Heart right ventricle (tissue), 16 donors: ENCODE data around the gene NDUFA7. TPM values are rescaled to one million over a fixed set of nuclear protein-coding genes. Genes with fewer than 3 reads are reported as not detected.
A peak's percentile ranks its signal among the peaks of the same experiment; 100 is the strongest.

Experiments
- ATAC-seq, 8 donors: fragments of 200-7000 bp; cut with Tn5 transposase; one replicate each; pipeline ENCODE4 v1.9.1; 2020; ENCODE audit warnings: mild to moderate bottlenecking in 8 of 8, moderate library complexity in 8 of 8, moderate number of reproducible peaks in 1 of 8
- DNase-seq, 2 donors: peaks; one replicate each; pipeline ENCODE4 v3.0.0-alpha.2; 2020
- H3K27ac ChIP-seq, 10 donors: fragments of 200-600 bp; sonication (generic) in 2 of 10; one replicate each; pipeline versions ENCODE4 v1.5.0 to v1.8.0; 2020 to 2022; ENCODE audit warnings: mild to moderate bottlenecking in 3 of 10
- H3K27me3 ChIP-seq, 7 donors: fragments of 200-600 bp; one replicate each; pipeline ENCODE4 v1.8.0; 2021 to 2022; ENCODE audit warnings: mild to moderate bottlenecking in 2 of 7
- H3K36me3 ChIP-seq, 9 donors: fragments of 200-600 bp; sonication (generic) in 1 of 9; one replicate each; pipeline versions ENCODE4 v1.5.0 to v1.8.0; 2020 to 2022; ENCODE audit warnings: mild to moderate bottlenecking in 2 of 9
- H3K4me1 ChIP-seq, 9 donors: fragments of 200-600 bp; sonication (generic) in 1 of 9; one replicate each; pipeline versions ENCODE4 v1.5.0 to v1.8.0; 2020 to 2022; ENCODE audit warnings: mild to moderate bottlenecking in 4 of 9
- H3K4me3 ChIP-seq, 10 donors: fragments of 200-600 bp; sonication (generic) in 2 of 10; one replicate each; pipeline versions ENCODE4 v1.5.0 to v1.8.0; 2020 to 2022; ENCODE audit warnings: mild to moderate bottlenecking in 7 of 10, moderate library complexity in 2 of 10
- H3K9me3 ChIP-seq, 11 donors: fragments of 200-600 bp in 10 of 11; sonication (generic) in 2 of 11; one replicate each; pipeline versions ENCODE4 v1.5.0 to v1.8.0; 2013 to 2022; ENCODE audit warnings: mild to moderate bottlenecking in 2 of 11, control low read depth in 1 of 11, moderate library complexity in 1 of 11
- CTCF ChIP-seq, 9 donors: fragments of 200-600 bp; sonication (generic) in 2 of 9; IDR thresholded peaks; one replicate each; pipeline versions ENCODE4 v1.5.0 to v1.8.0; 2021 to 2022; ENCODE audit warnings: antibody characterized with exemption in 9 of 9, mild to moderate bottlenecking in 5 of 9, moderate library complexity in 1 of 9
- WGBS, 2 donors: extraction: QIAGEN DNeasy Blood & Tissue Kit; methylation state at CpG; one replicate each; pipeline ENCODE4 v1.1.7; 2013; ENCODE audit warnings: inconsistent platforms in 1 of 2; 5-methylcytosine and 5-hydroxymethylcytosine counted together
- intact Hi-C, 10 donors: fragments of 100-400 bp; cut with DNase I; formaldehyde crosslinking; loops; one replicate each; pipeline versions ENCODE4 v1.11.1 to v1.14.2; 2022
- polyA plus RNA-seq, 2 donors: library from polyadenylated mRNA; stranded (reverse); fragments of 200-250 nt; gene quantifications; one replicate each; pipeline ENCODE4 v1.2.3, GENCODE V29; 2013
- total RNA-seq, 10 donors: library from RNA; stranded (reverse); fragmentation: NEBNext Ultra II Directional in 3 of 10; extraction: Animal tissue kit (Norgen Biotek cat#: 25700) in 3 of 10; gene quantifications; one replicate each; pipeline versions ENCODE4 v1.2.1 to v1.2.4, GENCODE V29; 2021 to 2023
- donor health status: Arrhythmogenic right ventricular cardiomyopathy.
- donor health status: ischemic (EF 13 %, LVEDD 7.1; RV severe dilation, severe dysfunction).
- donor health status: healthy with polysubstance abuse.
- donor health status: DM: no; HTN: yes; CAD: no.
- donor health status: DM: no; HTN: no; CAD: no.
- donor health status: ischemic (EF 25% LVEDD 6.9; RV normal size, moderate dysfunction).
- donor health status: ischemic (EF 25% LVEDD 5.7; RV mildly dilated, moderate dysfunction).
- donor health status: healthy.
- donor health status: DM: yes; HTN: yes; CAD: no.
- donor health status: Ischemic cardiomyopathy.
- donor health status: ischemic (EF 35%, LVEDD 5.7; RV mildly dilated, moderate dysfunction).
- donor health status: nonischemic (EF 11% LVEDD 7.7; RV severe dilation, severe dysfunction).
- donor health status: DM: yes; HTN: yes; CAD: no.
- donor health status: PGD.
- donor health status: ischemic (EF 29% LVEDD 5.4; RV normal size, mild dysfunction).
- donor health status: nonischemic (EF 23%, LVEDD 6.1; RV moderate dilation, normal function).

Gene NDUFA7
- total and polyA plus RNA-seq, 12 donors = 74.7 to 436 (median 103) TPM

DNA sequence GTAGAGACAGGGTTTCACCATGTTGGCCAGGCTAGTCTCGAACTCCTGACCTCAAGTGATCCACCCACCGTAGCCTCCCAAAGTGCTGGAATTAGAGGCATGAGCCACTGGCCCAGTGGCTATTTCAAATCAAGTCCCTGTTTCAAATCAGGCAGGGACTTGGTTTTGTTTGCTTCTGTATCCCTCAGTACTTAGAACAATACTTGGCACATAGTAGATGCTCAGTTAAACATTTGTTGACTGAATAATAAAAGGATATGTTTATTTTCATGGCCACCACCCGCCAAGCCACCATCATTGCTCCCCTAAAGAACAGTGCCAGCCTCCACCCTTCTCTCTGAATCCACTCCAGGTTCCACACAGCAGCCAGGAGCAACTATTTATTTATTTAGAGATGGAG, 4.3 kb upstream of the NDUFA7 start:
- DNase-seq (no peak), ATAC-seq (no peak)
- H3K9me3 ChIP-seq = peaks cover 0 to 7% (median 0%) of the 10 kb centered on the region in 11 donors
- H3K4me1 ChIP-seq = peaks cover 11 to 40% (median 31%) of the 10 kb centered on the region in 9 donors
- intact Hi-C loops = loop anchor here in 2 of 10 donors (10.0 kb wide), 2 partner anchors 61 to 189 kb away; partner anchors contain the start of gene ZNF414 (in 1 of the 2)
- peaks cover 0 to 66% (median 14%) of the 10 kb centered on the region in 9 donors for H3K36me3 ChIP-seq
- H3K4me3 ChIP-seq = no peak overlapping the region
- no peaks in the 10 kb centered on the region for H3K27me3 ChIP-seq
- 92 to 97% methylated on average over 3 of the region's 3 CpGs for WGBS, 2 donors
- peak overlapping the region in 1 of 10 donors; percentile 55 for H3K27ac ChIP-seq
- TF ChIP-seq CTCF (IDR thresholded peaks at IDR 0.05) = no peak

DNA sequence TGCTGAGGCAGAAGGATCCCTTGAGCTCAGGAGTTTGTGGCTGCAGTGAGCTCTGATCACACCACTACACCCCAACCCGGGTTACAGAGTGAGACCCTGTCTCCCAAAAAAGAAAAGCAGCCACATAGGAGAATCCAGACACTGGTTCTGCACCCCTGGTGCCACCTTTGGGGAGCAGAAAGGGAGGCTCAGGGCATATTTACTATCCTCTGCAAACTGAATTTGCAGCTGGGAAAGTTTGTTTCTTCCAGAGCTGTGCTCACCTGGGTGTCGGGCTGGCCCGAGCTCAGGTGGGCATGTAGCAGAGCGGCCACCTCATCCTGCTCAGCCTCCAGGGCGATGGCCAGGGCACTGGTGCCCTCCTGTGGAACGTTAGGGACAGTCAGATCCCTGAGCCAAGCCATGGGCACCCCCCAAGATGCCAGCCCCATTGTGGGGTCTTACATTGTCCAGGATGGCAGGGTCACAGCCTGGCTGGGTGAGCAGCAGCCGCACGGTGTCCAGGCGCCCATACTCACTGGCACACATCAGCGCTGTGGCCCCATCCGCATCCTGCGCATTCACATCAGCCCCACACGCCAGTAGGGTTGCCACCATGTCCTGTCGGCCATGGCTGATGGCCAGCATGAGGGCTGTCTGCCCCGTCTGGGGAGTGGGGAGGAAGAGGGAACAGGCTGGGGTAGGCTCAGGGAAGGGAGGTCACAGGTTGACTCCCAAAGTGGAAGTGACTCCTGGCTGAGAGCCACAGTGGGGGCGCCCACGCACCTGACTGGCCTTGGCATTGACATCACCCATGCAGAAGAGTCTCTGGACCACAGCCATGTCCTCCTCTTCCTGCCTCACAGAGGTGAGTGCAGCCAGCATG, 3.2 kb upstream of the NDUFA7 start:
- DNase-seq = peak; percentile 29 to 38
- Histone ChIP-seq H3K27ac (peak overlapping the region in 8 of 10 donors; percentile 3 to 65 (median 40)), H3K27me3 (no peaks in the 10 kb centered on the region), H3K9me3 (peaks cover 0 to 7% (median 0%) of the 10 kb centered on the region in 11 donors), H3K4me3 (no peak overlapping the region), H3K4me1 (peaks cover 17 to 49% (median 41%) of the 10 kb centered on the region in 9 donors), H3K36me3 (peaks cover 0 to 58% (median 14%) of the 10 kb centered on the region in 9 donors)
- ATAC-seq = peak in 4 of 8 donors; percentile 1 to 12 (median 2)
- 62 to 63% methylated on average over 17 of the region's 17 CpGs for WGBS, 2 donors
- peak in 1 of 9 donors; percentile 4 for TF ChIP-seq CTCF (IDR thresholded peaks at IDR 0.05)
- intact Hi-C loops = loop anchor here in 3 of 10 donors (5.0 to 10.0 kb wide), 3 partner anchors 57 to 190 kb away; partner anchors contain the start of gene ZNF414 (in 1 of the 3)

GRCh38 chr19:8323781-8324185, 2.6 kb upstream of the NDUFA7 start:
- intact Hi-C loops = loop anchor here in 3 of 10 donors (5.0 to 10.0 kb wide), 3 partner anchors 56 to 191 kb away; partner anchors contain the start of gene ZNF414 (in 1 of the 3)
- DNase-seq = no peak
- peaks cover 0 to 54% (median 14%) of the 10 kb centered on the region in 9 donors for H3K36me3 ChIP-seq
- WGBS, 2 donors = 69 to 90% methylated on average over 1 of the region's 1 CpG
- peaks cover 17 to 49% (median 44%) of the 10 kb centered on the region in 9 donors for H3K4me1 ChIP-seq
- no peak for ATAC-seq
- H3K27me3 ChIP-seq = no peaks in the 10 kb centered on the region
- peaks cover 0 to 7% (median 0%) of the 10 kb centered on the region in 11 donors for H3K9me3 ChIP-seq
- H3K4me3 ChIP-seq = no peak overlapping the region
- peak overlapping the region in 1 of 10 donors; percentile 65 for H3K27ac ChIP-seq
- no peak for TF ChIP-seq CTCF (IDR thresholded peaks at IDR 0.05)

DNA sequence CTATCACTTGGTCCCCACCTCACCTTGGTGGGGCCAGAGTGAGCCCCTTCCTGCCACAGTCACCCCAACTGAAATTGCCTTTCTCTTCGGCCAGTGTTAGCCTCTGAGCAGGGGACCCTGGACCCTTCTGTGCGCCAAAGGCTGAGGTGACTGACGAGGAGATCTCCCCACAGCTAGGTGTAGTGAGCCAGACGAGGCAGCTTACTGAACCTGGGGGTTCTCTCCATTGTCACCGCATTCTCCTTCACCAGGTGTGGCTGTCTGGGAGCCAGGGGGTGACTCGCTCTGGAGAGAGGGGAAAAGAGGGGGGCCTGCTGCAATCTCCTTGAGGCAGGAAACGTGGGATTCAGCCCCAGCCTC, 1.4 kb upstream of the NDUFA7 start:
- H3K36me3 ChIP-seq = peaks cover 0 to 45% (median 14%) of the 10 kb centered on the region in 9 donors

More for the DNA sequence above, 1.4 kb upstream of the NDUFA7 start:
- H3K4me1 ChIP-seq = peaks cover 17 to 49% (median 44%) of the 10 kb centered on the region in 9 donors
- intact Hi-C loops = loop anchor here in 3 of 10 donors (5.0 to 10.0 kb wide), 3 partner anchors 55 to 192 kb away; partner anchors contain the start of gene ZNF414 (in 1 of the 3)
- H3K9me3 ChIP-seq = peaks cover 0 to 7% (median 0%) of the 10 kb centered on the region in 11 donors
- WGBS, 2 donors = 58 to 70% methylated on average over 7 of the region's 7 CpGs
- H3K27me3 ChIP-seq = no peaks in the 10 kb centered on the region
- TF ChIP-seq CTCF (IDR thresholded peaks at IDR 0.05) = no peak
- ATAC-seq (no peak), DNase-seq (no peak)
- peak overlapping the region in 5 of 10 donors; percentile 92 to 96 (median 96) for H3K27ac ChIP-seq
- H3K4me3 ChIP-seq = peak overlapping the region in 9 of 10 donors; percentile 67 to 98 (median 95)
